SK-N-SH treated with all-trans-retinoic acid at 6 μM for 48 hours (cell line): ENCODE data around the gene TSPAN1.
"Not testable (repeated sequence)": the region's sequence is repeated elsewhere in the genome, so short reads cannot be mapped to it uniquely, and the experiment has no call there.

Source experiments
- ATAC-seq: fragments of 200-7000 bp; cut with Tn5 transposase; 3 replicates; pipeline ENCODE4 v1.9.1; 2020; ENCODE audit warnings: mild to moderate bottlenecking, moderate library complexity
- ARNTL ChIP-seq: fragments of 450-650 bp; formaldehyde crosslinking; IDR thresholded peaks from 2 replicates; pipeline ENCODE4 v1.5.0; 2020; ENCODE audit warnings: low read depth, mild to moderate bottlenecking, moderate library complexity, borderline replicate concordance
- BACH2 ChIP-seq: fragments of 250-450 bp; sonication (Bioruptor Pico); IDR thresholded peaks from 2 replicates; pipeline ENCODE4 v1.9.0; 2021; ENCODE audit warnings: mild to moderate bottlenecking, borderline replicate concordance
- CSDC2 ChIP-seq: fragments of 250-450 bp; sonication (Bioruptor Pico); IDR thresholded peaks from 2 replicates; pipeline ENCODE4 v1.5.0; 2020; ENCODE audit warnings: mild to moderate bottlenecking, moderate library complexity
- ESRRG ChIP-seq: fragments of 250-450 bp; sonication (Bioruptor Pico); IDR thresholded peaks from 2 replicates; pipeline ENCODE4 v1.6.1; 2021; ENCODE audit warnings: mild to moderate bottlenecking
- ISL1 ChIP-seq: fragments of 250-450 bp; sonication (Bioruptor Pico); IDR thresholded peaks from 2 replicates; pipeline ENCODE4 v2.1.2; 2022; ENCODE audit warnings: mild to moderate bottlenecking, moderate library complexity
- OSR1 ChIP-seq: fragments of 250-450 bp; sonication (Bioruptor Pico); IDR thresholded peaks from 2 replicates; pipeline ENCODE4 v1.8.0; 2022; ENCODE audit warnings: moderate library complexity, mild to moderate bottlenecking, inconsistent platforms
- PATZ1 ChIP-seq: fragments of 250-450 bp; sonication (Bioruptor Pico); IDR thresholded peaks from 2 replicates; pipeline ENCODE4 v1.8.0; 2020; ENCODE audit warnings: mild to moderate bottlenecking, moderate library complexity, borderline replicate concordance
- PPARA ChIP-seq: fragments of 250-450 bp; sonication (Bioruptor Pico); IDR thresholded peaks from 2 replicates; pipeline ENCODE4 v1.5.0; 2020; ENCODE audit warnings: mild to moderate bottlenecking, borderline replicate concordance
- RARB ChIP-seq: fragments of 250-450 bp; sonication (Bioruptor Pico); IDR thresholded peaks from 2 replicates; pipeline ENCODE4 v1.8.0; 2021; ENCODE audit warnings: mild to moderate bottlenecking, moderate library complexity
- TCF4 ChIP-seq: fragments of 250-450 bp; sonication (Bioruptor Pico); IDR thresholded peaks from 2 replicates; pipeline ENCODE4 v1.8.0; 2021; ENCODE audit warnings: mild to moderate bottlenecking, moderate library complexity, borderline replicate concordance
- ZFP30 ChIP-seq: fragments of 450-650 bp; formaldehyde crosslinking; IDR thresholded peaks from 2 replicates; pipeline ENCODE4 v1.5.0; 2022; ENCODE audit warnings: mild to moderate bottlenecking, moderate library complexity
- ZNF565 ChIP-seq: fragments of 450-650 bp; formaldehyde crosslinking; conservative IDR thresholded peaks from 2 replicates; pipeline ENCODE4 v1.5.0; 2020; ENCODE audit warnings: low read depth, mild to moderate bottlenecking, moderate library complexity
- TF ChIP-seq, protein P1 (sequence below): fragments of 250-450 bp; sonication (Bioruptor Pico); IDR thresholded peaks from 2 replicates; pipeline ENCODE4 v1.8.0; 2021; ENCODE audit warnings: low read depth, mild to moderate bottlenecking, moderate library complexity, borderline replicate concordance

Gene TSPAN1

DNA sequence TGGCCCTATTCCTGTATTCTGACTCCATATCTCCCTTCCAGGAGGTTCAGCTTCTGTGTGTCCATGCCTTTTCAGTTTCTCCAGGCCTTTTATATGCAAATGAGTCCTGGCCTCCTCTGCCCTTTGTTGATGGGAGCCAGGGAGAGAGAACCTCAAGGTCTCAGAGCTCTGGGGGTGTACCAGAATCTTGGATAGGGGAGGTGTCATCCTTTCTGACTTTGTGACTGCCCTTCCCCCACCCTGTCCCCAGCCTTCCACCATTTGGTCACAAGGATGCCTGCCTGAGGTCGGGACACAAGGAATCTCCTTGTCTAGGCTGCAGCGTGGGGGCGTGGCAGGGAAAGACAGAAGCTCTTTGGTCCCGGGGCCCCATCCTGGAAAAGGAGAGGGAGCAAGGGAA, 46.9 kb downstream of the TSPAN1 start:
- ATAC-seq: no peak
- TF ChIP-seq ZNF565 (CRISPR knock-in tag) (no peak), RARB (CRISPR knock-in tag) (no peak), PPARA (no peak), ESRRG (no peak), ARNTL (no peak), OSR1 (no peak)

GRCh38 chr1:46223055-46223454, 48.2 kb downstream of the TSPAN1 start:
- ATAC-seq: not testable (repeated sequence)

GRCh38 chr1:46223472-46223943, 48.6 kb downstream of the TSPAN1 start:
- ATAC-seq: peak; percentile 99
- TF ChIP-seq CSDC2 (CRISPR knock-in tag) (no peak), PATZ1 (CRISPR knock-in tag) (no peak), ESRRG (no peak), BACH2 (CRISPR knock-in tag) (no peak), ISL1 (no peak), ZNF565 (CRISPR knock-in tag) (no peak), ZFP30 (CRISPR knock-in tag) (no peak), RARB (CRISPR knock-in tag) (no peak)
- TF ChIP-seq, protein P1, sequence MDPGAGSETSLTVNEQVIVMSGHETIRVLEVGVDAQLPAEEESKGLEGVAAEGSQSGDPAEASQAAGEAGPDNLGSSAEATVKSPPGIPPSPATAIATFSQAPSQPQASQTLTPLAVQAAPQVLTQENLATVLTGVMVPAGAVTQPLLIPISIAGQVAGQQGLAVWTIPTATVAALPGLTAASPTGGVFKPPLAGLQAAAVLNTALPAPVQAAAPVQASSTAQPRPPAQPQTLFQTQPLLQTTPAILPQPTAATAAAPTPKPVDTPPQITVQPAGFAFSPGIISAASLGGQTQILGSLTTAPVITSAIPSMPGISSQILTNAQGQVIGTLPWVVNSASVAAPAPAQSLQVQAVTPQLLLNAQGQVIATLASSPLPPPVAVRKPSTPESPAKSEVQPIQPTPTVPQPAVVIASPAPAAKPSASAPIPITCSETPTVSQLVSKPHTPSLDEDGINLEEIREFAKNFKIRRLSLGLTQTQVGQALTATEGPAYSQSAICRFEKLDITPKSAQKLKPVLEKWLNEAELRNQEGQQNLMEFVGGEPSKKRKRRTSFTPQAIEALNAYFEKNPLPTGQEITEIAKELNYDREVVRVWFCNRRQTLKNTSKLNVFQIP (CRISPR knock-in tag): no peak

DNA sequence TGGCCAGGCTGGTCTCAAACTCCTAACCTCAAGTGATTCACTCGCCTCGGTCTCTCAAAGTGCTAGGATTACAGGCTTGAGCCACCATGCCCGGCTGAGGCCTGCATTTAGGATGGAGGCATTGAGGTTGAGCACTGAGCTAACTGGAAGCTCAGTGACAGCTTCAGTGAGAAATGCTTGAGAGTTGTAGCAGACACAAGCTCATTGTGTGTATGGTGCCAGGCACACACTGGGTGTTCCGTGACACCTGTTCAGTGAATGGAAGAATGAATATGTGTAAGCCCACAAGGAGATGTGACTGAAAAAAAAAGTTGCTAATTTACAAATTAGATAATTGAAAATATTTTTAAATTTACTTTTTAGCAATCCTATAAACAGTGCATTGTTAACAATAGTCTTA, 50.1 kb downstream of the TSPAN1 start:
- TF ChIP-seq TCF4: no peak
- TF ChIP-seq, all 23 proteins: peak for 0
- ATAC-seq: no peak

GRCh38 chr1:46231231-46231630, 56.3 kb downstream of the TSPAN1 start:
- ATAC-seq: not testable (repeated sequence)
